ENCODE results near the gene ZIC1.

Gene ZIC1

DNA sequence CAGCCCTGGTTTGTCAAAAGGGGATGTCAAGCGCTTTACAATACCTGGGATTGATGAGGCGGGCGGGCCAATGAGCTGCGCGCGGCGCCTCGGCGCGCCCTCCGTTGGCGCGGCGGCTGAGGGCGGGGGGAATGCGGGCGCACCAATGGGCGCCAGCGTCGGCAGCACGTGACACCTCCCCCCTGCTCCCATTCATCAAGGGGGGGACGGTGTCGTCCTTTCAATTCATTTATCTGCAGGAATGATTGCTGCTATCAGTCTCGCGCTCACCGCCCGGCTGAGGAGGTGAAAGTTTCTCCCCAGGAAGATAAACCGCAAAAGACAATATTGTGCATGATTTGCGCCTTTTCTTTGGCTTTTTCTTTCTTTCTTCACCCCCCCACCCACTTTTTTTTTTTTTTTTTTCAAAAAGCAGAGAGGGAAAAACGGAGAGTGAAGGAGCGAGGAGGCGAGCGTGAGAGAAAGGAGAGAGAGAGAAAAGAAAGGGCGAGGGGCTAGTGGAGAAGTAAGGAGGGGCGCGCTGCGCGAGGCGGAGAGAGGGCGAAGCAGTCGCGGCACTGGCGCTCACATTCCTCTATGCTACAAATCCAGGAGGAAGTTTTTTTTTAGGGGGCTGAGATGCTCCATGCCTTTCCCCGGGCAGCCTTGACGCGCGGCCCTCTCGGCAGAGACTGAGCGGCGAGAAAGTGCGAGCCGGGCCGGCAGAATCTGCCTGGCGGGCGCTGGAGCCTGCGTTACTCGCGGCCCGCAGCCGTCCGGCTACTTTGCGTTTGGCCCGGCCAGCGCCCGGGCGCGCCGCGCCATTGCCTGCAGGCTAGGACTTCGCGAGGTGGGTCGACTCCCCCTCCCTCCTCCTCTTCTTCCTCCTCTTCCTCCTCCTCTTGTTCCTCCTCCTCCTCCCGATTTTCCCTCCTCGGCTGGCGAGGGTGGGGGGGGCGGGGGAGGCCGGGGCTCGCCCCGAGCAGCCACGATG is at the start of gene ZIC1:
TSS of gene ZIC1 (plus strand) at position 223 of the 973 bp plus-strand sequence. CDS start at position 971, 748 bp downstream.
- Histone ChIP-seq H3K4me1 (ENCODE audit: control insufficient read depth, insufficient read depth, low read length) (peaks cover 57% of the 10 kb centered on the region), H3K9ac (ENCODE audit: low read depth, low read length) (no peak within 1 kb of the TSS), H3K27me3 (ENCODE audit: control insufficient read depth, insufficient read depth, low read length) (peaks cover 100% of the 10 kb centered on the region), H3K9me3 (ENCODE audit: control insufficient read depth, insufficient read depth, low read length) (no peaks in the 10 kb centered on the region), H3K36me3 (ENCODE audit: control insufficient read depth, insufficient read depth, low read length) (no peaks in the 10 kb centered on the region), H3K27ac (ENCODE audit: low read depth, low read length) (no peak within 1 kb of the TSS), H3K4me3 (ENCODE audit: low read depth, low read length) (peak within 1 kb of the TSS; percentile 61)

DNA sequence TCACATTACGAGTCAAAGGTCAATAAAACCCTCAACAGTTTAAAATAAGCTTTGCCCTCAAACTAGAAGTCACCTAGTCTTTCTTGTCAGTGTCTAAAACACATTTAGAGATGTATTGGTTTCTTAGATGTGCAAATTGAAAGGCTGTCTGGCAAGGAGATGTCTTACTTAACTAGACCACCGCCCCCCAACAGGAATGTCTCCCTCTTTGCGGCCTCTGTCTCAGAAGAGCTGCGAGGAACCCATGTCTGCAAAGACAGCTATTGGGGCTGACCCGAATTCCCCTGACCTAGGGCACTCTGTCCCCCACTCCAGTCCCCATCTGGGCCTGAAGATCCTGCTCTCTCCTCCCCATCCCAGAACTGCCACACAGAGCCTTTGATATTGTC is 49.1 kb upstream of the ZIC1 start:
- H3K4me1 ChIP-seq (ENCODE audit: control insufficient read depth, insufficient read depth, low read length): peaks cover 59% of the 10 kb centered on the region
- peaks cover 97% of the 10 kb centered on the region for H3K27me3 ChIP-seq (ENCODE audit: control insufficient read depth, insufficient read depth, low read length)
- no peak overlapping the region for H3K27ac ChIP-seq (ENCODE audit: low read depth, low read length)
- H3K4me3 ChIP-seq (ENCODE audit: low read depth, low read length): no peak overlapping the region
- H3K9ac ChIP-seq (ENCODE audit: low read depth, low read length): no peak overlapping the region
- no peaks in the 10 kb centered on the region for H3K36me3 ChIP-seq (ENCODE audit: control insufficient read depth, insufficient read depth, low read length)
- no peaks in the 10 kb centered on the region for H3K9me3 ChIP-seq (ENCODE audit: control insufficient read depth, insufficient read depth, low read length)

DNA sequence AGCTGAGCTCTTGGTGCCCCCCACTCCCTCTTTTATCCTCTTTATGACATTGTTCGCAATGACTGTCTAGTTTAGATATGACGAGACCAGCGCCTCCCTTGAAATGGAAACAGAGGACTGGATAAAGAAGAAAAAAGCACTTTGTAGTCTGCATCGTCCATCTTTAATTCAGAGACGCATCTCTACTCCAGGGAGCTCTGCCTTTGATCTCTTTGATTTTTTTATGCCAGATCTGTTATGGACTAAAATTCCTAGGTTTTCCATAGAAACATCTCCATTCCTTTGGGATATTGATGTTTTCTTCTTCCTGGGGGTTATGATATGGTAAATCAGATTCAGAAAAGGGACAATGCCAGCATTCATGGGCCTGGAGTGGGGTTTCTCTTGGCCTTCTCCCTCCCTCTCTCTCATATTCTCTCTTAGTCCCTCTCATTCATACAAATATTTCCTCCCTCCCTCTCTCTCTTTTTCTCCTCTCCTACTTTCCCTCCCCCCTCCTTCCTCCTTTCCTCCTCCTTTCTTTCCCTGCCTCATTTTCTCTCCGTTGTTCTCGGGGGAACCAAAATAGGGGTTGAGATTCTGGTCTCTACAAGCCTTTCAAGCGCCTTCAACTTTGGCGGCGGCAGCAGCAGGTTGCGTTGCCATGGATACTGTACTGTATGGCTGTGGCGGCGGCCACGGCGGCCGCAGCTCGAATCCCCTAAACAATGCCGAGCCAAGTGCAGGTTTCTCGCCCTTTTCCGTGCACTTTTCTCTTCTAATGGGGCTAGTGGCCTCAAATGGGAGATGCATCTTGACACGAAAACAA is 48.3 kb upstream of the ZIC1 start:
- Histone ChIP-seq H3K4me1 (ENCODE audit: control insufficient read depth, insufficient read depth, low read length) (peaks cover 51% of the 10 kb centered on the region), H3K27me3 (ENCODE audit: control insufficient read depth, insufficient read depth, low read length) (peaks cover 97% of the 10 kb centered on the region), H3K4me3 (ENCODE audit: low read depth, low read length) (peak overlapping the region; percentile 19; the same call in 1 of the 2 replicates), H3K27ac (ENCODE audit: low read depth, low read length) (no peak overlapping the region), H3K36me3 (ENCODE audit: control insufficient read depth, insufficient read depth, low read length) (no peaks in the 10 kb centered on the region), H3K9ac (ENCODE audit: low read depth, low read length) (no peak overlapping the region), H3K9me3 (ENCODE audit: control insufficient read depth, insufficient read depth, low read length) (no peaks in the 10 kb centered on the region)

- Histone ChIP-seq H3K4me3 (ENCODE audit: low read depth, low read length) (peak overlapping the region; percentile 19; the same call in 1 of the 2 replicates), H3K27ac (ENCODE audit: low read depth, low read length) (no peak overlapping the region), H3K27me3 (ENCODE audit: control insufficient read depth, insufficient read depth, low read length) (peaks cover 97% of the 10 kb centered on the region), H3K9ac (ENCODE audit: low read depth, low read length) (no peak overlapping the region), H3K4me1 (ENCODE audit: control insufficient read depth, insufficient read depth, low read length) (peaks cover 44% of the 10 kb centered on the region), H3K9me3 (ENCODE audit: control insufficient read depth, insufficient read depth, low read length) (no peaks in the 10 kb centered on the region), H3K36me3 (ENCODE audit: control insufficient read depth, insufficient read depth, low read length) (no peaks in the 10 kb centered on the region)
Observed at GRCh38 chr3:147361454-147362420, 47.4 kb upstream of the ZIC1 start.

DNA sequence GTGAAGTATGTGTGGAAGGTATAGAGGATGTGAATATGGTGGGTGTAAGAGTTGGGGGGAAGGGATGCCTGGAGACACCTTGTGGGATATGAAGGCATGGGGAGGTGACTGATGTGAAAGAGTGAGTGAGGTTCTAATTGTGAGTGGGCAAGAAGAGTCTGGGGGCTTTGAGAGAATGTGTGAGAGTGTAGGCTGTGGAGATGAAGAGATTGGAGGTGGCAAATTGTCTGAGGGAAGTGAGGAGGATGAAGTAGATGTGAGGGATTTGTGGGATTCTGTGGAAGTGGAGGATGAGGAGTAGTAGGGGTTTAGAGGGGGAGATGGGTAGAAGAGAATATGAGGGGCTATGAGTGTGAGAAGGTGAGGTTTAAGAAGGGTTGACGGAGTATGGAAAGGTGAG is 44.4 kb upstream of the ZIC1 start:
- H3K4me1 ChIP-seq (ENCODE audit: control insufficient read depth, insufficient read depth, low read length): peaks cover 44% of the 10 kb centered on the region
- H3K4me3 ChIP-seq (ENCODE audit: low read depth, low read length): no peak overlapping the region
- H3K9ac ChIP-seq (ENCODE audit: low read depth, low read length): no peak overlapping the region
- no peaks in the 10 kb centered on the region for H3K9me3 ChIP-seq (ENCODE audit: control insufficient read depth, insufficient read depth, low read length)
- no peaks in the 10 kb centered on the region for H3K36me3 ChIP-seq (ENCODE audit: control insufficient read depth, insufficient read depth, low read length)
- H3K27ac ChIP-seq (ENCODE audit: low read depth, low read length): no peak overlapping the region
- peaks cover 97% of the 10 kb centered on the region for H3K27me3 ChIP-seq (ENCODE audit: control insufficient read depth, insufficient read depth, low read length)

DNA sequence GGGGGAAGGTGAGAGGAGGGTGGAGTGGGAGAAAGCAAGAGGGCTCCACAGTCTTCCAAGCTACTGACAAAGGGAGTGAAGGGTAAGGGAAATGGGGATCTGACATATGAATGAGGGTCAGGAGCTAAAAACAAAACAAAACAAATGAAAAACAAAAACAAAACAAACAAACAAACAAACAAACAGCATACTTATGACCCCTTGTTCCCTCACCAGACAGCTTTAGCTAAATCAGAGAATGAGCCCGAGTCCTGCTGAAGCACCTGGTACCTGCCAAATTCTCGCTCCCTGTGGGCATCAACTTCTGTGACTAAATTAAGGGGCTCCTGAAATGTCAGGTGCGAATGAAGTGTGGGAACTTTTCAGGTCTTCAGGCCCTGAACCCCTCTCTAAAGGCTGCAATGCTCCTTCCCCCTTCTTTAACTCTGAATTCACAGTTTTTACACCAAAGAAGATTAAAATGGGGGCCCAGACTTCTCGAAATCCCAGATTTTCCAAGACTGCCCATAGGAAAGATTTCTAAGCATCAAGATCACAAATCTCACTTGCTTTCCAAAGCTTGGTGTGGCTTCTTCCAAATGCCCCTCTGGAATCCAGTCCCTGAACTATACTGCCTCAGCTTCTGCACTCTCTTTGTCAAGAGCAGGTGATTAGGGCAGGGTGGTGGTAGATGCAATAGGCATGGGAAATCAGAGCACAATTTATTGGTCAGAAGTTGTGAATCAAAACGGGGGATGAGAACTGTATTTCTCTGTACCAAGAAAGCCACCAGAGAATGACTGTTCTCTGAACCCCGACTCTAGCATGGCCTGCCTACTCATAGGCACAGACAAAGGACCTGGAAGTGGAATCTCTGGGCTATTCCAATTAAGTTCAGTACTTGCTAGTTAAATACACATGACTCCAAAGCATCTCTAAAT is 43.7 kb upstream of the ZIC1 start:
- Histone ChIP-seq H3K27ac (ENCODE audit: low read depth, low read length) (no peak overlapping the region), H3K9me3 (ENCODE audit: control insufficient read depth, insufficient read depth, low read length) (no peaks in the 10 kb centered on the region), H3K27me3 (ENCODE audit: control insufficient read depth, insufficient read depth, low read length) (peaks cover 97% of the 10 kb centered on the region), H3K4me1 (ENCODE audit: control insufficient read depth, insufficient read depth, low read length) (peaks cover 43% of the 10 kb centered on the region), H3K36me3 (ENCODE audit: control insufficient read depth, insufficient read depth, low read length) (no peaks in the 10 kb centered on the region), H3K4me3 (ENCODE audit: low read depth, low read length) (no peak overlapping the region), H3K9ac (ENCODE audit: low read depth, low read length) (no peak overlapping the region)

DNA sequence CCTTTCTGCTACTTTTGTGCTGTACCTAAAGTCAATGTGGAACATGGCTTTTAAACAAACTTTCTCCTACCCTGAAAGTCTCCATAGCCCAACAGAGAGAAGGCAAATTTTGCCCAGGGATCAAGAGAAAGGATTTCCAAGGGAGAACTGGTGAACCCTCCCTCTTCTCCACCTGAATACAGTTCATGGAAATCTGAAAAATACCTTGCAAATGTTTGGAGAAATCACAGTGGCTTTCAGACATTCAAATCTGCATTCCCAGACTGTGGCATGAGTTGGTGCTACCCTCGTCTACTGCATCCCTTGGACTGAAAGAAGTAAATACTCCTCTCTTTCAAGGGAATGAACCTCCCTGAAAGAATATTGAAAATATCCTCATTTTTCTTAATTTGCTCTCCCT is 41.5 kb upstream of the ZIC1 start:
- no peaks in the 10 kb centered on the region for H3K36me3 ChIP-seq (ENCODE audit: control insufficient read depth, insufficient read depth, low read length)
- peaks cover 99% of the 10 kb centered on the region for H3K27me3 ChIP-seq (ENCODE audit: control insufficient read depth, insufficient read depth, low read length)
- no peak overlapping the region for H3K9ac ChIP-seq (ENCODE audit: low read depth, low read length)
- H3K9me3 ChIP-seq (ENCODE audit: control insufficient read depth, insufficient read depth, low read length): no peaks in the 10 kb centered on the region
- peaks cover 51% of the 10 kb centered on the region for H3K4me1 ChIP-seq (ENCODE audit: control insufficient read depth, insufficient read depth, low read length)
- H3K4me3 ChIP-seq (ENCODE audit: low read depth, low read length): no peak overlapping the region
- H3K27ac ChIP-seq (ENCODE audit: low read depth, low read length): no peak overlapping the region

DNA sequence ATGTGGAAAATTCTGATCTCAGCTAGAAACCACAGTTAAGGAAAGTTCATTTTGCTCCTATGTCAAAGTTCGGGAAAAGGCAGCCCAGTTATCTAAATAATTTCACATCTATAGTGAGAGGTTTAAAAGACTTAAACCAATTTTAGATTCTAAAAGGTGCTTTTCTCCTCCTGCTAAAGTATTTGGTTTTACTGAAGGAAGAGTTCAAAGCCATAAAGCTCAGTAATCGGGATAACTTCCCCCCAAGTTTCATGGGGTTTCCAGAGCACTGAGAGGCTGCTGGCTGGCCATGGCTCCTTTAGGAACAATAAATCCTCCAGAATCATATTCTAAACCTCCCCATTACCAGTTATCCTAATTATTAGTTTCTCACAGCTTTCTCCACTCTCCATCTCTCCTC is 41.0 kb upstream of the ZIC1 start:
- Histone ChIP-seq H3K27ac (ENCODE audit: low read depth, low read length) (no peak overlapping the region), H3K36me3 (ENCODE audit: control insufficient read depth, insufficient read depth, low read length) (no peaks in the 10 kb centered on the region), H3K9ac (ENCODE audit: low read depth, low read length) (no peak overlapping the region), H3K4me1 (ENCODE audit: control insufficient read depth, insufficient read depth, low read length) (peaks cover 54% of the 10 kb centered on the region), H3K4me3 (ENCODE audit: low read depth, low read length) (no peak overlapping the region), H3K27me3 (ENCODE audit: control insufficient read depth, insufficient read depth, low read length) (peaks cover 100% of the 10 kb centered on the region), H3K9me3 (ENCODE audit: control insufficient read depth, insufficient read depth, low read length) (no peaks in the 10 kb centered on the region)

DNA sequence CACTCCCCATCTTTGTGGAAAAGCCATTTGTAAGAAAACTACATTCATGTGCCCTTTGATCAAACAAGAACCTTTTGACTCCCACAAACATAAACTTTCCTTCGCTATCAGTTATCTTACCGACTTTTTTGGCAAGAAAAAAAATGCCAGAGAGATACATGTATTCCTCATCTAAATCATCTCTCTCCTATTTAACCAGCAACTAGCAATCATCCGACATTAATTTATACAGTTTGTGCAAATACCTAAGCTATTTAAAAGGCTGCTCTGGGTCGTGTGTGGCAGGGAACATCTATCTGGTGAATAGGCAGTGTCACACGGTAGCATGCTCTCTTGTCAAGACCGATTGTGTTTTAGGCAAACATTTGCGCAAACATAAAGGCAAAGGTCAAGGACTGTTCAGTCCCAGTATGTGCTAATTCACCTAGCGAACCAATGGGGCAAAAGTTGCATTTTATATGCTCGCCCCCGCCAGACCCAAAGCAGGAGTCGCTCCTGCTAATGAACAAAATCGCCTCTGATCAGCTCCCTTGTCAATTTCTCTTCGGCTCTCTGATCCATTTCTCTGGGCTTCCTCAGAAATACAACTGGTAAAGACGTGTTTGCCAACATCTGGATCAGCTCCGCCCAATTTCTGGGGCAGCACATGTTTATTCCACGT is 40.5 kb upstream of the ZIC1 start:
- Histone ChIP-seq H3K9ac (ENCODE audit: low read depth, low read length) (no peak overlapping the region), H3K4me1 (ENCODE audit: control insufficient read depth, insufficient read depth, low read length) (peaks cover 54% of the 10 kb centered on the region), H3K9me3 (ENCODE audit: control insufficient read depth, insufficient read depth, low read length) (no peaks in the 10 kb centered on the region), H3K27me3 (ENCODE audit: control insufficient read depth, insufficient read depth, low read length) (peaks cover 100% of the 10 kb centered on the region), H3K36me3 (ENCODE audit: control insufficient read depth, insufficient read depth, low read length) (no peaks in the 10 kb centered on the region), H3K4me3 (ENCODE audit: low read depth, low read length) (no peak overlapping the region), H3K27ac (ENCODE audit: low read depth, low read length) (no peak overlapping the region)
